Stimulated activated naive CD4-positive, alpha-beta T cell treated with Interleukin-2 at 50 U/mL for 16 hours (primary cell): Measurements from ENCODE around the gene SPDYE2.
"Not testable (repeated sequence)": the region's sequence is repeated elsewhere in the genome, so short reads cannot be mapped to it uniquely, and the experiment has no call there.

Experiments
- DNase-seq: peaks from one replicate; lab custom pipeline; 2025; lab: John Stamatoyannopoulos, UW

SPDYE2 gene

DNA sequence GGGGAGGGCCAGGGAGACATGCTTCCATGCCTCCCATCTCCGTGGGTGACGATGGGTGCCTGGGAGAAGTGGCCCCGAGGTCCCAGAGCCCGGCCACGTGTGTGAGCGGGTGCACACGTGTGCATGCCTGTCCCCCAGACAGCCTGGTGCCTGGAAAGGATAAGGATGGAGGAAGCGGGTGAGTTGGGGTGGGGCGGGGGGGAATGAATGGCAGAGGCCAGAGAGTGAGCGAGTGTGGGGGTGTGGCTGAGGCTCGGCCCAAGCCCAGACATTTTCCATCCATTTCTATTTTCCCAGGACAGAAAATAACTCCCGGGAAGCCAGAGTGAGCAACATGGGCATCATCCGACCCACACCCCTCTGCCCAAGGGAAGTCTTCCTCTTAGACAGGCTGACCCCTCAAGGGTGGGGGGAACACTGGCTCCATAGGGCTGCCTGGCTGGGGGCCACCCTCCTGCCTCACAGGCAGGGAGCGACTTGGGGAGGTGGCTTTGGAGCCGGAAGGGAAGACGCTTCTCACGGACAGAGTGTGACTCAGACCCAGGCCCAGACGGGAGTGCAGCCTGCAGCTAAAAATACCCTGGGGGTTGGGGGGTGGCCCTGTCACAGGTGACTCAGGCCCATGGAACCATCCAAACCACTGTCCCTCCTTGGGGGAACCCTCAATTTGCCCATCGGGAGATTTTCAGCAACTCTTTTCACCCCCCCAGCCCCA, 53.6 kb downstream of the SPDYE2 start:
- not testable (repeated sequence) for DNase-seq

DNA sequence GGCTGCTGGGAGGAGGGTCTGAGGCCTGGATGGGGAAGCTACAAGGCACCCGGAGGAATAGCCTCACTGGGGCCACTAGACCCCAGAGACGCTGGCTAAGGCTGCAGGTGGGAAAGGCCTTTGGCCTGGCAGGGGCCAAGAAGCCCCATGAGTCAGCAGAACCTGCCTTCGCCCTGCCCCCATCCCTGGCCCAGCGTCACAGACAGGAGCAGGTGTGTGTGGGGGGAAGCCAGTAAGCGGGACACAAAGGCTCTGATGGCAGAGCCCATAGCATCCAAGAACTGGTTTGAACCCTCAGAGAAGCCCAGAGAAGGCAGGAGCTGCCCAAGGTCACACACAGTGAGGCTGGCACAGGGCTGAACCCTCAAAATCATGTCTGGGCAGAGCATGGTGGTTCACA, 55.8 kb downstream of the SPDYE2 start:
- DNase-seq = not testable (repeated sequence)

DNA sequence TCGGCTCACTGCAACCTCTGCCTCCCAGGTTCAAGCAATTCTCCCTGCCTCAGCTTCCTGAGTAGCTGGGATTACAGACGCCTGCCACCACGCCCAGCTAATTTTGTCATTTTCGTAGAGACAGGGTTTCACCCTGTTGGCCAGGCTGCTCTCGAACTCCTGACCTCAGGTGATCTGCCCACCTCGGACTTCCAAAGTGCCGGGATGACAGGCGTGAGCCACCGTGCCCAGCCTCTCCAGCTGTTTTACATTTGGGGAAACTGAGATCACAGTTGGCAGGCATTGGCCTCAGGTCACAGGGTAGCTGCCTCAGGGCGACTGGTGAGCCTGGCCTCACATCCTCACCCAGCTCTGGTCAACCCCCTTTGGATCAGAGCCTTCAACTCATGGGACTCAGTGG, 58.7 kb downstream of the SPDYE2 start:
- DNase-seq = not testable (repeated sequence)

DNA sequence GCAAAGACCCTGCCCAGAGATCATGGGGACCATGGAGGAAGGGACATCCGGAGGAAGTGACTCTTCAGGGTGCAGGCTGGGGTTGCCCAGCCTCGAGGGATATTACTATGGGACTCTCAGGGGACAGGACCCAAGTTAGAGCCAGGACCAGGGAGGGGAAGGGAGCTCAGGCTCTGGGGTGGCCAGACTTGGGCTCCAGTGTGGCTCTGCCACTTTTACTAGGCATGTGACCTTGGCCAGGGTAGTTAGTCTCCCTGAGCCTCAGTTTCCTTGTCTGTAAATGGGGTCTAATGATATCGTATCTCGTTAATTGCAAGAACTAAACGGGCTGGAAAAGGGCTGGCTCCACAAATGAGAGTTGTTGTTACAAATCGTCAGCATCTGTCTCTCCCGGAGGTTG, 59.4 kb downstream of the SPDYE2 start:
- not testable (repeated sequence) for DNase-seq

GRCh38 chr7:102611013-102611674, 60.1 kb downstream of the SPDYE2 start:
- DNase-seq = not testable (repeated sequence)

GRCh38 chr7:102611675-102612325, 60.8 kb downstream of the SPDYE2 start:
- not testable (repeated sequence) for DNase-seq
